ENCODE measurements around the gene LRRC49. TPM values are rescaled to one million over a fixed set of nuclear protein-coding genes. Genes with fewer than 3 reads are reported as not detected.
"Not testable (repeated sequence)": the region's sequence is repeated elsewhere in the genome, so short reads cannot be mapped to it uniquely, and the experiment has no call there.

LRRC49 gene, protein sequence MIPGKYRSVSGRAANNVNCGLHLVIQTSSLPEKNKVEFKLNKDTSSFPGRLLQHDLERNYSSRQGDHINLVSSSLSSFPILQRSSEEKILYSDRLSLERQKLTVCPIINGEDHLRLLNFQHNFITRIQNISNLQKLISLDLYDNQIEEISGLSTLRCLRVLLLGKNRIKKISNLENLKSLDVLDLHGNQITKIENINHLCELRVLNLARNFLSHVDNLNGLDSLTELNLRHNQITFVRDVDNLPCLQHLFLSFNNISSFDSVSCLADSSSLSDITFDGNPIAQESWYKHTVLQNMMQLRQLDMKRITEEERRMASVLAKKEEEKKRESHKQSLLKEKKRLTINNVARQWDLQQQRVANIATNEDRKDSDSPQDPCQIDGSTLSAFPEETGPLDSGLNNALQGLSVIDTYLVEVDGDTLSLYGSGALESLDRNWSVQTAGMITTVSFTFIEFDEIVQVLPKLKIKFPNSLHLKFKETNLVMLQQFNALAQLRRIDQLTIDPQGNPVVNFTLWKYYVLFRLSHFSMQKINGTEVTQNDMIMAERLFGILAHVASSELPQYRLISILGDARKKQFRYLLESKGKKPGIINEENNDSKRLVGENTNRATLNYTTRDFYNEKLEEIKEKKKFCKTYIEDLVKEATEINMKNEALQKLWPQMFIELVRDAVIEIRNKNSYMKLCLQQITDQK
- not detected in 2 replicates for total RNA-seq

DNA sequence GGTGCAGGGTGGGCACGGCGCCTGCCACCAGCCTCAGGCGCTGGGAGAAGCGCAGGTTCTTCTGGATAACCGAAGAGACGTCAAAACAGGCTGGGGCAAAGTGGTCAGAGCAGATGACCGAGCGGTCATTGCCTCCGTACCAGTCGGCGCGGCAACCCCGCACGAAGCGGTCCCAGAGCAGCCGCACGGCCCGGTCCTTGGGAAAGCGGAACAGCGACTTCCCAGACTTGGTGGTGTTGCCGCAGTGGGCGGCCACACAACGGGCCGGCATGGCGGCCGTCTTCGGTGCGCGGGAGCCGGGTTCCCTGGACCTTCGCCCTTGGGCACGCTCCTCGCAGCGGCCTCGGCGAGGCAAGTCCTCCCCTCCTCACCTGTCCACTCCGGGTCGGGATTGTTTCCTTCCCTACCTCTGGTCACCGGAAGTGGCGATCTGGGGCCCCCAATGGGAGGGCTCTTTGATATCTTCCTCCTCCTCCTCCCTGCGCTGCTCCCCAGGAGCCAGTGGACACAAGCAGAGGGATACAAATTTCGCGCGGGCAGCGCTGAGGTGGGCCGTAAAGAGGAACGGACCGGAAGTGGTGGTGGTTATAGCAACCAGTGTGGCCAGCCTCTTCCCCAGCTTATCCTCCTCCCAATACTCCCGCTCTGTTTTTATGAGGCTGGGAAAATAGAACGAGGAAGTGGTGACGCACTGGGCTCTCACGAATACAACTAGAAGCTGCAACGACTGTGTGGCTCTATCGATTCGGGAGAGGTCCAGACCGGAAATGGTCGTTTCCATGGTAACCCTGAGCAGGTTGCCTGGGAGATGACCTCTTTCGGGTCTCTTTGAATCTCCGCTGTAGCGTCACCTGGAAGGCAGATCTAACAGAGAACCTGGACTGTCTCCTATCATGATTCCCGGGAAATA, at the start of gene LRRC49, which contains the start of gene THAP10:
LRRC49 (plus strand) TSS at position 825 of the 910 bp plus-strand sequence; CDS start at position 894, 69 bp downstream.
THAP10 (minus strand) TSS at position 432 of the 910 bp plus-strand sequence; CDS start at position 271, 161 bp downstream.
- intact Hi-C loops (cut with micrococcal nuclease): no loop called here

DNA sequence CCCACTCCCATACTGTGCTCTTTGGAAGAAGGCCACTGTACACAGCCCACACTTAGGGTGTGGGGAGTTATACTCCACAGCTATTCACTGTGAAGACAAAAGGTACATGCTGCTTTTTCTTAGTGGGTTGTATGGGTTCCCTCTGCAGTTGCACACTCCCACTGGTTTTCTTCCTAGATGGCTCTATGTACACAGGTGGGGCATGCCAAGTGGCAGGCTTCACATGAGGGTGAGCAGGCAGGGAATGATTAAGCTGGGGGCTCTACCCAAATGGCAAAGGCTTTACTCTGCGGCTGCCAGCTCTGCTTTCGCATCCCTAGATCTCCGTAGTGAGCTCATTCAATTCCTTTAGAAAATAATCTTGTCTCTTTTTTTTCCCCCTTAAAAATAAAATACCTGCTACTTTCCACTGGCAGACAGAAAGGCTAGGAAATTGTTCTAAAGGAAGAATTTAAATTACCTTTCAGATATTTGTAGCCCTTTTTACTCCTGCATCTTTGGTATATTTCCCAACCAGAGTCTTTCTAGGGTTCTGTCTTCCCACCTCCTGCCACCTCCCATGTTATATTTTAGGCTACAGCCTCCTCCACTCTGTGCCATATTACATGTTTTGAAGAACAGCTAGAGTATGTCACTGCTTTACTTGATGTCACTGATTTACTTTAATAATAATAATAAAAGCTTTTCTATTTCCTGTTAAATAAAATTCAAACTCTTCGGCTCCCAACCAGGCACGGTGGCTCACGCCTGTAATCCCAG, 46.8 kb upstream of the LRRC49 start:
- intact Hi-C loops (cut with micrococcal nuclease): no loop called here

DNA sequence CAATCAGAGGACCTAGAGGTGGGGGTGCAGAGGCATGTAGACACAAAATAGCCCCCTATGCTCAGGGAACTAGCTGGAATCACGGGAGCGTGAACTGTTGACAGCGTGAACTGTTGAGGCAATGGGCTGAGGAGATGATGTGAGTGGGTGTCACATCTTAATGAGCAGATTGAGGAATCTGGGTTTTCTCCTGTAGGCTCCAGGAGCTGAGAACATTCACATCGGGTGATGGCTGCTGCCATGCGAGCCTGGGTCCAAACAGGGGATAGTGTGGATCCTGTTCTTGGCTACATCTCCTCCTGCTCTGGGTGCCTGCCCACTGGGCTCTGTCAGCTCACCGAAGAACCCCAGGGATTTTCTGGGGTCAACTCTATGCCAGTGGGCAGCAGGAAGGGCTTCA, 40.7 kb upstream of the LRRC49 start:
- intact Hi-C loops (cut with micrococcal nuclease): no loop called here

DNA sequence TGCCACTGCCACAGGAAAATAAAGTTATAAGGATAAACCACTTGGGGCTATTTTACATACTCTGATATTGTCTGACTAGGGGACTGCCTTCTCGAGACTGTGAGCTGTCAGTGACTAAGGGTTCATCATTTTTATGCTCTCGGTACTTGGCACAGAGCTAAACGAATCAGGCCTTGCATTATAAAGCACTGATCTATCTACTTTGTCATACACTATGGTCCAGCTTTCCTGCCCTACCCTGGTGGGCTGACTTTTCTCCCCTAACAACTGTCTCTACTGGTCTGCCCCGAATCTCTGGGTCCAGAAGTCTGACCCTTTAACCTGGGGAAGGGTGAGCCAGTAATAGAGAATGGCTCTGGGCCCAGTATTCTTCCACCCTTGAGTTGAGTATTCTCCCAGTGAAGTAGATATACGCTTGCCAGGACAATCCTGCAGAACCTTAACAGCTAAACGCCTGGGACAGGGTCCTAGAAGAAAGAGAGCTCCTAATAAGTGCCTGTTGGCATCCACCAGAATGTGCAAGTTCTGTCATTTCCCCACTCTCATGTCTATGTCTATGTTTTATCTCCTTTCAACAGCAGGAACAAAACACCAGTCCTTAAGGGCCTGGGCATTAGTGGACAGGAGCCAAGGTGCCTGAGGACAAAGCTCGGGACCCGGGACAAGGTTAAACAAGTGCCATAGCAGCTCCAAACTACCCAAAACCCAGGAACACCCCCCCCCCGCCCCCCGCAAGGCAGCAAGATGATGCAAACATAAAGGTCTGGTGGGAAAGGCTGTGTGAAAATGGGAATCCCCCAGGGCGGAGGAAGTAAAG, 39.9 kb upstream of the LRRC49 start:
- intact Hi-C loops (cut with micrococcal nuclease): no loop called here

DNA sequence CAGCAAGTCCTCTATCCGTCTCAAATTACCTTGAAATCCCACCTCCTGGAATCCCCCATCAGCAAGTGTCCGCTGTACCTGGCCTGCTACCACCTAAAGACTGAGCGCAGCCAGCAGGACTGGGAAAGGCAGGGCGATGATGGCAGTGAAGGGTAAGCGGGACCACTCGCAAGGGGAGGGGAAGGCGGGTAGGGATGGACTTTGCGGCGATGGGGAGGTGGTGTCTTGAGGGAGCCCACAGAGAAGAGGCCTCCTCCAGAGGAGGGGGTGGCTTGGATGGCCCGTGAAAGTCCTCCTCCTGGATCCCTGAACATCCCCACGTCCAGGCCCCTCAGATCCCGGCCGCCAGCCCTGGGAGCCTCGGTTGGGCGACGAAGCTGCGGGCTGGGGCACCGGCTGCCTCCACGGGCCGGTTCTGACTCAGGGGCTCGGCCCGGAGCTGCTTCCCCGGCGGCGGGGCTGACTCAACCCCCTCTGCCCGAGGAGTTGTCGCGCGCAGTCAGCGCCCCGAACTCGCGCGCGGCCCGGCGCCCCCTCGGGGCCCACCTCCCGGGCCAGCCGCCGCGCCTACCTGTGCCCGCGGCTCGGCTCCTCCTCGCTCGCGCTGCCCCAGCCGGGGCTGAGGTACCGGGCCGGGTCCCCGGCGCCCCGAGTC, 39.2 kb upstream of the LRRC49 start:
- intact Hi-C loops (cut with micrococcal nuclease): no loop called here

DNA sequence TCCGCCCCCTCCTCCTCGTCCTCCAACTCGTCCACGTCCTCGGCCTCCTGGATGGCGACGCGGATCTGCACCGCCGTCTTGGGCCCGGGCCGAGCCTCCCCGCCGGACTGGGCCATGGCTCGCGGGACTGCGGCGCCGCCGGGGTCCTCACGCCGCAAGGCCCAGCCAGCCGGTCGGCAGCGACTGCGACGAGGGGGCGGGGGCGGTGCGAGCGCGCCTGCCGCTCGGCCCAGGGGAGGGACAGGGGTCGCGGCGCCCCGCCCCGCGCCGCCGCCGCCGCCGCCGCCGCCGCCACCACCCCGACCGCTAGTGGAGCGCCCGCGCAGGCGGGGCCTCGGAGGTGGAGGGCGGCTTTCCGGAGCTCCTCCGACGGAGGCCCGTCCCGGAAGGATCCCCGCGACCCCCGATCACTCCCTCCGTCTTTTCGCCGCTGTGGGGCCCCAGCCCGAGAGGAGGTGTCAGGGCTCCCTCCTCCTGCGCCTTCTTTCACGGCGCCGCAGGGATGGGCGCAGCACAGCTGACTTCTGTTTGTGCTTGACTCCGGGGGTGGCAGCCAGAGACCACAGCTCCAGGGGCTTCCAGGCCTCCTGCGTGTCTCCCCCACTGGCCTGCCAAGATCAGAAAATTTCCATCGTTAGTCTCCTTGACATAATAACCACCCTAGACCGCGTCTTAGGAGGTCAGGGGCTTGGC, 38.5 kb upstream of the LRRC49 start, which contains the start of gene LARP6:
LARP6 (minus strand) TSS at position 185 of the 693 bp plus-strand sequence; CDS start at position 116, 69 bp downstream.
- intact Hi-C loops (cut with micrococcal nuclease): no loop called here

DNA sequence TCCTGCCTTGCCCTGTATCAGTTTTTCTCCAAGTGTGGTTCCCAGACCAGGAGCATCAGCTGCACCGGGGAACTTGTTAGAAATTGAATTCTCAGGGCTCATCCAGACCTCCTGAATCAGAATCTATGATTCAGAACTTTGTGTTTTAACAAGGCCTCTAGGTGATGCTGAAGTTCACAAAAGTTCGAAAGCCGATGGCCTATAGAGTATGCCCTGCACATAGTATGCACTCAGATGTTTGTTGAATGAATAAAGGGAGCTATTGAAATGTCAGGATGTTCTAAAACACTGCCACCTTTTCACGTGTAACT, 38.0 kb upstream of the LRRC49 start:
- intact Hi-C loops (cut with micrococcal nuclease): no loop called here

DNA sequence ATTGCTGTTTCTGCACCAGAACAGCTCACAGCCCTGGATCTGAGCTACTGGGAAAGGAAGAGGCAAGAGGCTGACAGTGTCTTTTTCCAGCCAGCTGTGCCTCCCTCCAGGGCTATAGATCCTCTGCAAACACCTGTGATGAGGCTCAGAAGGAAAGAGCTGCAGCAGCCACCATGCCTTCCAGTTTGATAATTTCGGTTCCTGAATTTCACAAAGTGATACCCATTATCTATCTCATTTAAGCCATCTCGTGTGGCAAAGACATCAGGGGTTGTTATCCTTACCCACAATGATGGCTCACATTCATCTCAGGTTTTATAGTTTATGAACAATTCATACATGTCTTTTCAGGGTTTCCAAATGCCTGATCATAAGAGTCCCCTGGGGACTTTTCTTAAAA, 36.9 kb upstream of the LRRC49 start:
- intact Hi-C loops (cut with micrococcal nuclease): no loop called here

DNA sequence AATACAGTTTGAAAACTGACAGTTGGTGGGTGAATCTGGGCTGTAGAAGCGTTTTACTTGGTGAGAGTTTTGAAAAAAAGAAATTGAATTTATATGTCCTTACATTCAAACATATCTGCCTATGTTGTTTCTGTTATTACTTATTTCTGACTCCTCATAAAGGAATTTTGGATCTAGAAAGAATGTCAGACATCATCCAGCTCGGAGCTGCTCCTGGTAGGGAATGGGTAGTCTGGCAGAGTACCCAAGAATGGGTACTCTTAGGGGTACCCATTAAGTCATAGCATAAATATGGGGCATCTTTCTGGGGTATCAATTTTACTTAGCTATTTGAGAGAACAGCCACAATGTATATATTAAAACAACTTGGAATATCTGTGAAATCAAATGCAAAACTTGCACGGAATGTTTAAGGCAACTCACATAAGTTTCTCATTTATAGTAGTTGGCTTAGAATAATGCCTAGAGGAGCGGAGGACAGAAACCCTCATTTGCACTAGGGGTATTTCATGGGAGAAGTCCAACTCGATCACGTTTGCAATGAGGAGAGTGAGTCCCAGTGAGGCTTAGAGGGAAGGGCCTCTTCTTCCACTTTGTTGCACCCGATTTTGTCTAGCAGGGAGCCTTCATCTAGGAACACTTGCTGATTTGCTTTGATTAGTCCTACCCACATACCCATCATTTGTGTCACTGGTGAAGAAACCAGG, 36.3 kb upstream of the LRRC49 start:
- intact Hi-C loops (cut with micrococcal nuclease): no loop called here

DNA sequence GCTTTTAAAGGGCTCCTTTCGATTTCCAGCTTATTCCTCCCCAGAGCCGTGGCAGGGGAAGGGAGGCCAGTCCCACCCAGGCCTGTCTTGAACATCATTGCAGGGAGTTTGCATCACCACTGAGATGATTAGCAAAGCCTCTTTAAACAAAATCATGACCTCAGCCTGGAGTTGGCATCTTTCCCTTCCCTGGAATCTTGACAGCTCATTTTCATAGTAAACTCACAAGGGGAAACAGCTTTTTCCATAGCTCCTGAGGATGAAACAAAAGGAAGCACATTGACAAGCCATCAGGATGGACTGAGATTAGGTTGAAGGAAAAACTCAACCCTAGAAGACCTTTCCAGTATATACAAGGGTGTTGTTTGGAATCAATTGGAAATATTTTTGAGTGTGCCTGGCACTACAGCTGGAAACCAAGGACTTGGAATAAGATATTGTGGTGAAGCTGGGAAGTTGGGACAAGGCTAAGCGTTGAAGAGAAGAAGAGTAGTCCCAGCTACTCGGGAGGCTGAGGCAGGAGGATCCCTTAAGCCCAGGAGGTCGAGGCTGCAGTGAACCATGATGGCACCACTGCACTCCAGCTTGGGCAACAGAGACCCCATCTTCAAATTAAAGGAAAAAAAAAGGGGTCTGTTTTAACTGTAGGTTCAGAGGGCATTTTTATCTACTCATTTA, 35.6 kb upstream of the LRRC49 start:
- intact Hi-C loops (cut with micrococcal nuclease): no loop called here

DNA sequence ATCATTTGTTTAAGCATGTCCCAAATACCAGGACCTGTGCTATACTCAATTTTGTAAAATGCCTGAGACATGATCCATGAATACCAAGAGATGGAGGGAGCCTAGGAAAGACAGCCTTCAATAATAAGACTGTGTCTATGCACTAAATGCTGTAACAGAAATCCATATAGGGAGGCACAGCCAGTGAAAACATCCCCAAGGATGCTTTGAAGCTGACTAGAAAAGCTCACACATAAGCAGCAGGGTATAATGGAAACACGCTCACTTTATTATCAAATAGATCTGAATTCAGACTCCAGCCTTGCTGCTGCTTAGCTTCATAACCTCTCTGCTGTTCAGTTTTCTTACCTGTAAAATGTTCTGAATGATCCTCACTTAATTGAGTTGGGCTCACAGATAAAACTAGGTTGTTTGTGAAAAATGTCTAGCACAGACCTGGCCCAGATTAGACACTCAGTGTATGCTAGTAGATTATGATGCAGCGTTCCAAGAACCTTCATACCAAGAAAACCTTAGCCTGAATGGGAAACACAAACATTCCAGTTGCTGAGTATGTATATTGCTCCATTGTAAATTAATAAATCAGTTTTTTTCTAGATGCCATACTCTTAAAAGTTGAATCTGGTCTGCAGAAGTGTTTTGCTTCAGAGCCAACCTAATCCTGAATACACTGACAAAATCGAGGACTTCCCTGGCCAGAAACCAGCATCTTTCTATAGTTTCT, 34.9 kb upstream of the LRRC49 start:
- intact Hi-C loops (cut with micrococcal nuclease): no loop called here

DNA sequence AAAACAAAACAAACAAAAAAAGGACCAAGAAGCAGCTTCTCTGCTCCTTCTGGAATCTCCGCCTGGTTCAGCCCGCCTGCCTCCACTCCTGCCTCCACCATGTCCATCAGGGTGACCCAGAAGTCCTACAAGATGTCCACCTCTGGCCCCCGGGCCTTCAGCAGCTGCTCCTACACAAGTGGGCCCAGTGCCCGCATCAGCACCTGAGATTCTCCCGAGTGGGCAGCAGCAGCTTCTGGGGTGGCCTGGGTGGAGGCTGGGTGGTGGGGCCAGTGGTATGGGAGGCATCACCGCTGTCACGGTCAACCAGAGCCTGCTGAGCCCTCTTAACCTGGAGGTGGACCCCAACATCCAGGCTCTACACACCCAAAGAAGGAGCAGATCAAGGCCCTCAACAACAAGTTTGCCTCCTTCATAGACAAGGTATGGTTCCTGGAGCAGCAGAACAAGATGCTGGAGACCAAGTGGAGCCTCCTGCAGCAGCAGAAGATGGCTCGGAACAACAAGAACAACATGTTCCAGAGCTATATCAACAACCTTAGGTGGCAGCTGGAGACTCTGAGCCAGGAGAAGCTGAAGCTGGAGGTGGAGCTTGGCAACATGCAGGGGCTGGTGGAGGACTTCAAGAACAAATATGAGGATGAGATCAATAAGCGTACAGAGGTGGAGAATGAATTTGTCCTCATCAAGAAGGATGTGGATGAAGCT, 33.9 kb upstream of the LRRC49 start:
- intact Hi-C loops (cut with micrococcal nuclease): not testable (repeated sequence)

DNA sequence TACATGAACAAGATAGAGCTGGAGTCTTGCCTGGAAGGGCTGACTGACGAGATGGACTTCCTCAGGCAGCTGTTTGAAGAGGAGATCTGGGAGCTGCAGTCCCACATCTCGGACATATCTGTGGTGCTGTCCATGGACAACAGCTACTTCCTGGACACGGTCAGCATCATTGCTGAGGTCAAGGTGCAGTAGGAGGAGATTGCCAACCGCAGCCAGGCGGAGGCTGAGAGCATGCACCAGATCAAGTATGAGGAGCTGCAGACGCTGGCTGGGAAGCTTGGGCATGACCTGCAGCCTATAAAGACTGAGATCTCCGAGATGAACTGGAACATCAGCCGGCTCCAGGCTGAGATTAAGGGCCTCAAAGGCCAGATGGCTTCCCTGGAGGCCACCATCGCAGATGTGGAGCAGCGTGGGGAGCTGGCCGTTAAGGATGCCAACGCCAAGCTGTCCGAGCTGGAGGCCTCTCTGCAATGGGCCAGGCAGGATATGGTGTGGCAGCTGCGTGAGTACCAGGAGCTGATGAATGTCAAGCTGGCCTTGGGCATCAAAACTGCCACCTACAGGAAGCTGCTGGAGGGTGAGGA, 33.2 kb upstream of the LRRC49 start:
- intact Hi-C loops (cut with micrococcal nuclease): no loop called here

DNA sequence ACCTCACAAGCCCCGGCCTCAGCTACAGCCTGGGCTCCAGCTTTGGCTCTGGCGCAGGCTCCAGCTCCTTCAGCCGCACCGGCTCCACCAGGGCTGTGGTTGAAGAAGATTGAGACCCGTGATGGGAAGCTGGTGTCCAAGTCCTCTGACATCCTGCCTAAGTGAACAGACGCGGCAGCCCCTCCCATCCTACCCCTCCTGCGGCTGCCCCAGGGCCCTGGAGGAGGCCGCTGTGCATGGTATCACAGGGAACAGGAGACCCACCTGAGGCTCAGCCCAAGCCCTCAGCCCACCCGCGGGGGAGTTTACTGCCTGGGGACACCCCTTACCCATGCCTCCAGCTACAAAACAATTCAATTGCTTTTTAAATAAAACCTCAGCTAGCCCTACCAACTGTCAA, 32.6 kb upstream of the LRRC49 start:
- intact Hi-C loops (cut with micrococcal nuclease): no loop called here

DNA sequence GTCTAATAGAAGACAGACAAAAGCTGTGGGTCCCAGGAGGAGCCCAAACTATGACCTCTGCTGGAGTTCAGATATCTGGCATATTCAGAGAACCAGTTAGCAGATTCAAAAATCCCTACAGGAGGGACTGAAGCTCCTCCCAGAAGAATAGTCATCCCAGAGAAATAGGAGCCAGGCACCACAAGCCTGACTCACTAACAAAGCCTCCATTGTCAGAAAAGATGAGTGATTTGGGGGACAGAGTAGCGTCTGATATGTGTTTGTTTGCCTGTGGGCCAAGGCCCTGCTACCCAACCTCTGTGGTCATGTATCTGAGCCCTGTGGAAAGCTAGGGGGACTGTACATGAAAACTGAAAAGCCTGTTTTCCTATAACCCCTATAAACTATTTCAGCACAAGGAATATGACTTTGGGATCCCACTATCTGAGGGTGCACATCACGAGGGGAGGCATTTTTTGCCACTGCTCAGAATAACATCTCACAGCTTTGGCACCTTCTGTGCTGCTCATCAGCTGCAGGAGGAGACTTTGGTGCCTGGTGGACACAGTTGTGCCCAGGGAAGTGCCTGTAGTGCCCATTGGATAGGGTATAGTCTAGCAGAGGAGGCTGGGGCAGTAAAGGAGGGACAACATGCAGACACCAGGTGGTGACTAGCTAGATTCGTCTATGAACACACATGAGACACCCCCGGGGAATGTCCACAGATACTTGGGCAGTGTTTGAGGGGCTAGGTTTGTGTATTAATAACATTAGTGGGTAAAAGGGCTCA, 29.0 kb upstream of the LRRC49 start:
- intact Hi-C loops (cut with micrococcal nuclease): no loop called here

All from T-helper 2 cell treated with Interferon-gamma antibody and Interleukin-4, amounts not matched to agents 100 ng/mL and 5 ng/mL, for 36 hours (primary cell).